Ovary (tissue), 9 donors: ENCODE results near the gene MMP25. TPM values are rescaled to one million over a fixed set of nuclear protein-coding genes. Genes with fewer than 3 reads are reported as not detected.

Experiments used
- DNase-seq, 5 donors: peaks; one replicate each; pipeline ENCODE4 v3.0.0-alpha.2; 2019 to 2020
- H3K27ac ChIP-seq, 2 donors: fragments of 200-600 bp; one replicate each; pipeline versions ENCODE4 v1.5.1 to v1.8.0; 2019 to 2022
- H3K27me3 ChIP-seq: fragments of 200-600 bp; one replicate; pipeline ENCODE4 v1.8.0; 2022
- H3K36me3 ChIP-seq: fragments of 200-600 bp; sonication (generic); one replicate; pipeline ENCODE4 v1.5.1; 2019
- H3K4me1 ChIP-seq: one replicate; pipeline ENCODE4 v1.8.1; 2013; ENCODE audit warnings: mild to moderate bottlenecking, moderate library complexity; ENCODE audit not compliant: insufficient read depth
- H3K4me3 ChIP-seq: fragments of 200-600 bp; sonication (generic); one replicate; pipeline ENCODE4 v1.5.1; 2017
- H3K9me3 ChIP-seq, 2 donors: fragments of 200-600 bp in 1 of 2; sonication (generic) in 1 of 2; one replicate each; pipeline versions ENCODE4 v1.5.1 to v1.8.1; 2013 to 2019; ENCODE audit warnings: mild to moderate bottlenecking in 1 of 2, moderate library complexity in 1 of 2
- CTCF ChIP-seq, 3 donors: fragments of 450-650 bp in 2 of 3; fragments of 200-600 bp in 1 of 3; IDR thresholded peaks; one replicate each; pipeline versions ENCODE4 v1.5.1 to v1.8.0; 2016 to 2022; ENCODE audit warnings: antibody characterized with exemption in 3 of 3, mild to moderate bottlenecking in 1 of 3
- EP300 ChIP-seq: sonication (generic); formaldehyde crosslinking; IDR thresholded peaks from one replicate; pipeline ENCODE4 v1.6.1; 2017; ENCODE audit warnings: antibody characterized with exemption
- POLR2A ChIP-seq: fragments of 450-650 bp; IDR thresholded peaks from one replicate; pipeline ENCODE4 v1.6.1; 2017; ENCODE audit warnings: antibody characterized with exemption, mild to moderate bottlenecking, moderate library complexity
- WGBS, 3 donors: extraction: QIAGEN DNeasy Blood & Tissue Kit in 1 of 3; methylation state at CpG; one replicate each; pipeline versions ENCODE4 v1.1.5 to v1.1.7; 2013 to 2017; 5-methylcytosine and 5-hydroxymethylcytosine counted together
- intact Hi-C, 4 donors: fragments of 100-400 bp; cut with DNase I; formaldehyde crosslinking; loops; one replicate each; pipeline versions ENCODE4 v1.11.0 to v1.15.1; 2022 to 2023
- polyA plus RNA-seq, 2 donors: library from polyadenylated mRNA; stranded (reverse); fragments of 200-250 nt in 1 of 2; fragments of 350-450 nt in 1 of 2; fragmentation: Illumina TruSeq in 1 of 2; extraction: RNeasy Lipid Tissue Mini Kit (QIAGEN cat#74804) in 1 of 2; gene quantifications; one replicate each; pipeline ENCODE4 v1.2.3, GENCODE V29; 2013 to 2014
- total RNA-seq, 7 donors: library from RNA; depleted of rRNA in 2 of 7; stranded (reverse); fragments of >200 nt in 2 of 7; fragmentation: NEBNext Ultra II Directional in 3 of 7; extraction: Animal tissue kit (Norgen Biotek cat#: 25700) in 3 of 7; gene quantifications; one replicate each; pipeline versions ENCODE4 v1.1.0 to v1.2.4, GENCODE V29; 2016 to 2023
- donor health status: DM: no; HTN: no; CAD: no; lungs with moderate emphysema.
- donor health status: DM: no; HTN: no; CAD: no.
- donor health status: Bipolar disorder and iron deficiency.
- donor health status: DM: yes; HTN: yes; CAD: no.
- donor health status: DM: no; HTN: no; CAD: no.
- donor health status: DM: yes; HTN: yes; CAD: no.

The MMP25 gene
- total and polyA plus RNA-seq, 9 donors, result 0.15 to 0.72 (median 0.59) TPM; not detected in 1

- H3K27ac ChIP-seq, result no peak within 1 kb of the TSS
- TF ChIP-seq POLR2A, result no peak
- TF ChIP-seq EP300, result no peak
- no peak for TF ChIP-seq CTCF (IDR thresholded peaks at IDR 0.05)
- intact Hi-C loops, result no loop called here
- H3K9me3 ChIP-seq, result no peaks in the 10 kb centered on the region
- no peaks in the 10 kb centered on the region for H3K27me3 ChIP-seq
- no peak within 1 kb of the TSS for H3K4me3 ChIP-seq
- 52 to 71% (median 62%) methylated on average over 21 of the region's 21 CpGs for WGBS, 3 donors
- H3K4me1 ChIP-seq, result peaks cover 2% of the 10 kb centered on the region
- no peaks in the 10 kb centered on the region for H3K36me3 ChIP-seq
- no peak for DNase-seq
Observed at GRCh38 chr16:3098459-3099394, 52.4 kb downstream of the MMP25 start, which contains the start of gene ZSCAN10. Gene ZSCAN10 (minus strand): TSS chr16:3099294. CDS start chr16:3092937, 6,357 bp downstream.

GRCh38 chr16:3099395-3099731, 53.0 kb downstream of the MMP25 start:
- peaks cover 2% of the 10 kb centered on the region for H3K4me1 ChIP-seq
- no peak overlapping the region for H3K4me3 ChIP-seq
- no peak overlapping the region for H3K27ac ChIP-seq
- TF ChIP-seq POLR2A, result no peak
- no peak for TF ChIP-seq CTCF (IDR thresholded peaks at IDR 0.05)
- no peak for TF ChIP-seq EP300
- no peak for DNase-seq
- 65 to 80% (median 80%) methylated on average over 5 of the region's 5 CpGs for WGBS, 3 donors
- intact Hi-C loops, result no loop called here
- no peaks in the 10 kb centered on the region for H3K9me3 ChIP-seq
- H3K36me3 ChIP-seq, result no peaks in the 10 kb centered on the region
- no peaks in the 10 kb centered on the region for H3K27me3 ChIP-seq

- H3K27me3 ChIP-seq, result no peaks in the 10 kb centered on the region
- H3K4me1 ChIP-seq, result peaks cover 2% of the 10 kb centered on the region
- intact Hi-C loops, result no loop called here
- no peak for TF ChIP-seq POLR2A
- TF ChIP-seq EP300, result no peak
- TF ChIP-seq CTCF (IDR thresholded peaks at IDR 0.05), result no peak
- H3K27ac ChIP-seq, result no peak overlapping the region
- WGBS, 3 donors, result 4 to 5% (median 4%) methylated on average over 39 of the region's 39 CpGs
- no peaks in the 10 kb centered on the region for H3K36me3 ChIP-seq
- H3K4me3 ChIP-seq, result no peak overlapping the region
- peak; percentile 48 to 80 (median 79) for DNase-seq
- H3K9me3 ChIP-seq, result no peaks in the 10 kb centered on the region
Observed at GRCh38 chr16:3099732-3100499, 53.6 kb downstream of the MMP25 start.

GRCh38 chr16:3101018-3101840, 54.9 kb downstream of the MMP25 start:
- no peak for DNase-seq
- H3K4me3 ChIP-seq, result no peak overlapping the region
- no peaks in the 10 kb centered on the region for H3K27me3 ChIP-seq
- WGBS, 3 donors, result 56 to 66% (median 63%) methylated on average over 29 of the region's 29 CpGs
- no peak for TF ChIP-seq CTCF (IDR thresholded peaks at IDR 0.05)
- TF ChIP-seq POLR2A, result no peak
- TF ChIP-seq EP300, result no peak
- H3K9me3 ChIP-seq, result no peaks in the 10 kb centered on the region
- H3K36me3 ChIP-seq, result no peaks in the 10 kb centered on the region
- no peak overlapping the region for H3K27ac ChIP-seq
- intact Hi-C loops, result no loop called here
- H3K4me1 ChIP-seq, result peaks cover 2% of the 10 kb centered on the region
